ENCODE measurements around the gene RIMS3. TPM values are rescaled to one million over a fixed set of nuclear protein-coding genes. Genes with fewer than 3 reads are reported as not detected.
"Not testable (repeated sequence)": the region's sequence is repeated elsewhere in the genome, so short reads cannot be mapped to it uniquely, and the experiment has no call there.

The RIMS3 gene
- total RNA-seq, 1 donor from 2014 or later: 1.0 TPM

DNA sequence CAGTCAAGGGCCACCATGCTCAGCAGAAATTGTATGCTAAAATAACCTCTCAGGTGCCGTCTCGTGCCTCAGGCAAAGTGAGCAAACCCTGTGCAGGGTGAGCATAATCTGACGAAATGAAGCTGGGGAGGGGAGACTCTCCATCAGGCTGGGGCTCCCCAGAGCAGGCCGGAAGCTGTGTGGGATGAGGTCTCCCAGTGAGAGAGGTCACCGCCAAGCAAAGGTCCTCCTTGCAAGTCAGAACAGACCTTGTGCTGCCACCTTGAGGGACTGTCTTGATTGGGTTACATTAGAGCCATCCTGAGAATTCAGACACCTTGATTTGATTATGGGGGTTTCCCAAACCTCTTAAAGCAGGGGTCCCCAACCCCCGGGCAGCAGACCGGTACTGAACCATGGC is 69.9 kb downstream of the RIMS3 start:
- no peak for ATAC-seq
- DNase-seq (ENCODE audit: low spot score): no peak

- DNase-seq (ENCODE audit: low spot score): no peak
- no peak for ATAC-seq
Observed at GRCh38 chr1:40594187-40594531, 71.3 kb downstream of the RIMS3 start.

GRCh38 chr1:40593449-40594186 is 71.9 kb downstream of the RIMS3 start:
- ATAC-seq (no peak), DNase-seq (ENCODE audit: low spot score) (no peak)

GRCh38 chr1:40592107-40592803 is 73.2 kb downstream of the RIMS3 start:
- no peak for DNase-seq (ENCODE audit: low spot score)
- peak; percentile 73 for ATAC-seq

GRCh38 chr1:40588586-40588985 is 76.9 kb downstream of the RIMS3 start:
- ATAC-seq: no peak
- DNase-seq (ENCODE audit: low spot score): no peak

- ATAC-seq (no peak), DNase-seq (ENCODE audit: low spot score) (no peak)
Observed at GRCh38 chr1:40583980-40584379, 81.5 kb downstream of the RIMS3 start.

DNA sequence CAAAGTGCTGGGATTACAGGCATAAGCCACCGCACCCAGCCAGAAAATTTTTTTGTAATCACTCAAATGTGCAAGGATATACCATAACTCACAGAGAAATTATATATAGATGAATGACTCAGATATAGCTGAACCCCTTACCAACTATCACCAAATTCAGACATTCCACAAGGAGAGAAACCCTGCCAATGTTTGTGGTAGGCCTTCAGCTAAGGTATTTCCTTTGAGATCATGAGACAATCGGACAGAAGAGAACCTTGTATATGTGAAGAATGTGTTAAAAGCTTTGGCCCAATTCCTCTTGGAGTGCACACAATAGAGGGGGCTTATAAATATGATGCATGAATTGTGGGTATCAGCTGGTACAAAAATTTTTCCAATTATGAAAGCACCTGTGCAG is 83.4 kb downstream of the RIMS3 start:
- no peak for ATAC-seq
- no peak for DNase-seq (ENCODE audit: low spot score)

- no peak for DNase-seq (ENCODE audit: low spot score)
Observed at GRCh38 chr1:40575336-40575735, 90.1 kb downstream of the RIMS3 start.

DNA sequence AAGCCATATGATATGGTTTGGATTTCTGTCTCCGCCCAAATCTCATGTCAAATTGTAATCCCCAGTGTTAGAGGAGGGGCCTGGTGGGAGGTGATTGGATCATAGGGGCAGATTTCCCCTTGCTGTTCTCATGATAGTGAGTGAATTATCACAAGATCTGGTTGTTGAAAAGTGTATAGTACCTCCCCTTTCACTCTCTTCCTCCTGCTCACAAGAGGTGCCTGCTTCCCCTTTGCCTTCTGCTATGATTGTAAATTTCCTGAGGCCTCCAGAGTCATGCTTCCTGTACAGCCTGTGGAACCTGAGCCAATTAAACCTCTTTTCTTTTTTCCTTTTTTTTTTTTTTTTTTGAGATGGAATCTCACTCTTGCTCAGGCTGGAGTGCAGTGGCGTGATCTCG is 90.7 kb downstream of the RIMS3 start:
- not testable (repeated sequence) for ATAC-seq

More at GRCh38 chr1:40575336-40575735, 90.1 kb downstream of the RIMS3 start:
- no peak for ATAC-seq

More for the DNA sequence above, 90.7 kb downstream of the RIMS3 start:
- DNase-seq (ENCODE audit: low spot score): not testable (repeated sequence)

Other genes with a start within 250 kb of the RIMS3 start
- gene ZFP69B, start 215.2 kb downstream of the RIMS3 start, total RNA-seq: 0.55 TPM
- 1.1 TPM for gene ZFP69, start 188.4 kb downstream of the RIMS3 start, total RNA-seq
- 3.6 TPM for gene EXO5, start 156.9 kb downstream of the RIMS3 start, total RNA-seq
- gene ZNF684, start 134.0 kb downstream of the RIMS3 start, total RNA-seq: 4.8 TPM
- gene NFYC, start 26.0 kb upstream of the RIMS3 start, total RNA-seq: 26.8 TPM
- gene KCNQ4, start 118.1 kb upstream of the RIMS3 start, total RNA-seq: 0.20 TPM
- 29.9 TPM for gene CITED4, start 196.7 kb upstream of the RIMS3 start, total RNA-seq

Data from left lobe of liver (tissue), 2 donors.